Smooth muscle cell (in vitro differentiated cells): Measurements from ENCODE around the gene FBXL2. TPM values are rescaled to one million over a fixed set of nuclear protein-coding genes. Genes with fewer than 3 reads are reported as not detected.
"Not testable (repeated sequence)": the region's sequence is repeated elsewhere in the genome, so short reads cannot be mapped to it uniquely, and the experiment has no call there.

Experiments
- DNase-seq: peaks from one replicate; lab custom pipeline; 2025; ENCODE audit not compliant: unreplicated experiment; lab: John Stamatoyannopoulos, UW
- H2AFZ ChIP-seq: fragments of 200-600 bp; sonication (generic); 2 replicates; pipeline ENCODE4 v1.6.0; 2016; ENCODE audit warnings: antibody characterized with exemption, low read depth, mild to moderate bottlenecking
- H3F3A ChIP-seq: fragments of 200-600 bp; sonication (generic); 2 replicates; pipeline ENCODE4 v1.6.0; 2017; ENCODE audit warnings: antibody characterized with exemption, low read depth
- H3K27ac ChIP-seq: fragments of 200-600 bp; sonication (generic); 2 replicates; pipeline ENCODE4 v1.5.1; 2016; ENCODE audit warnings: low read depth, mild to moderate bottlenecking
- H3K27me3 ChIP-seq: fragments of 200-600 bp; sonication (generic); 2 replicates; pipeline ENCODE4 v1.6.1; 2016; ENCODE audit warnings: low read depth, mild to moderate bottlenecking
- H3K36me3 ChIP-seq: fragments of 200-600 bp; sonication (generic); 2 replicates; pipeline ENCODE4 v1.5.1; 2016; ENCODE audit warnings: low read depth
- H3K4me1 ChIP-seq: fragments of 200-600 bp; sonication (generic); 2 replicates; pipeline ENCODE4 v1.5.1; 2016; ENCODE audit warnings: low read depth
- H3K4me2 ChIP-seq: fragments of 200-600 bp; sonication (generic); 2 replicates; pipeline ENCODE4 v1.6.0; 2016; ENCODE audit warnings: mild to moderate bottlenecking
- H3K4me3 ChIP-seq: fragments of 200-600 bp; sonication (generic); 2 replicates; pipeline ENCODE4 v1.5.1; 2016; ENCODE audit warnings: mild to moderate bottlenecking
- H3K79me2 ChIP-seq: fragments of 200-600 bp; sonication (generic); 2 replicates; pipeline ENCODE4 v1.6.0; 2016; ENCODE audit warnings: low read depth, mild to moderate bottlenecking
- H3K9ac ChIP-seq: fragments of 200-600 bp; sonication (generic); 2 replicates; pipeline ENCODE4 v1.6.0; 2016; ENCODE audit warnings: low read depth
- H3K9me3 ChIP-seq: fragments of 200-600 bp; sonication (generic); replicated peaks from 2 replicates; pipeline ENCODE4 v1.5.1; 2016; ENCODE audit warnings: low read depth
- H4K20me1 ChIP-seq: fragments of 200-600 bp; sonication (generic); 2 replicates; pipeline ENCODE4 v1.6.0; 2016; ENCODE audit warnings: low read depth
- WGBS: methylation state at CpG from one replicate; pipeline ENCODE4 v1.1.7; 2016; ENCODE audit warnings: low lambda C conversion rate; 5-methylcytosine and 5-hydroxymethylcytosine counted together
- polyA plus RNA-seq: library from polyadenylated mRNA; unstranded; fragments of >200 nt; fragmentation: Nextera tagmentation; extraction: Ambion mirVana; gene quantifications from 2 replicates; pipeline ENCODE4 v1.2.1, GENCODE V29; 2016
- total RNA-seq: library from RNA; depleted of rRNA; stranded (reverse); fragments of >200 nt; gene quantifications from 2 replicates; pipeline ENCODE4 v1.2.3, GENCODE V29; 2014
- TF ChIP-seq, protein P1 (sequence below): fragments of 200-600 bp; sonication (generic); IDR thresholded peaks from 2 replicates; pipeline ENCODE4 v1.5.1; 2017; ENCODE audit warnings: borderline replicate concordance, mild to moderate bottlenecking, antibody characterized with exemption; ENCODE audit not compliant: insufficient read depth, poor library complexity, severe bottlenecking

The FBXL2 gene
- total and polyA plus RNA-seq, 2 experiments from 2014 or later: 8.9 to 10.7 TPM

- no peak overlapping the region for H3K4me2 ChIP-seq
- no peaks in the 10 kb centered on the region for H3K4me1 ChIP-seq
- no peak overlapping the region for H3K4me3 ChIP-seq
- peaks cover 4% of the 10 kb centered on the region for H3K36me3 ChIP-seq
- no peaks in the 10 kb centered on the region for H3K27me3 ChIP-seq
- H4K20me1 ChIP-seq: no peaks in the 10 kb centered on the region
- no peak for DNase-seq
- 99% methylated on average over 2 of the region's 2 CpGs for WGBS
- peaks cover 16% of the 10 kb centered on the region for H3K9me3 ChIP-seq
- H3K79me2 ChIP-seq: no peaks in the 10 kb centered on the region
- no peak overlapping the region for H2AFZ ChIP-seq
- TF ChIP-seq, protein P1, sequence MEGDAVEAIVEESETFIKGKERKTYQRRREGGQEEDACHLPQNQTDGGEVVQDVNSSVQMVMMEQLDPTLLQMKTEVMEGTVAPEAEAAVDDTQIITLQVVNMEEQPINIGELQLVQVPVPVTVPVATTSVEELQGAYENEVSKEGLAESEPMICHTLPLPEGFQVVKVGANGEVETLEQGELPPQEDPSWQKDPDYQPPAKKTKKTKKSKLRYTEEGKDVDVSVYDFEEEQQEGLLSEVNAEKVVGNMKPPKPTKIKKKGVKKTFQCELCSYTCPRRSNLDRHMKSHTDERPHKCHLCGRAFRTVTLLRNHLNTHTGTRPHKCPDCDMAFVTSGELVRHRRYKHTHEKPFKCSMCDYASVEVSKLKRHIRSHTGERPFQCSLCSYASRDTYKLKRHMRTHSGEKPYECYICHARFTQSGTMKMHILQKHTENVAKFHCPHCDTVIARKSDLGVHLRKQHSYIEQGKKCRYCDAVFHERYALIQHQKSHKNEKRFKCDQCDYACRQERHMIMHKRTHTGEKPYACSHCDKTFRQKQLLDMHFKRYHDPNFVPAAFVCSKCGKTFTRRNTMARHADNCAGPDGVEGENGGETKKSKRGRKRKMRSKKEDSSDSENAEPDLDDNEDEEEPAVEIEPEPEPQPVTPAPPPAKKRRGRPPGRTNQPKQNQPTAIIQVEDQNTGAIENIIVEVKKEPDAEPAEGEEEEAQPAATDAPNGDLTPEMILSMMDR: no peak
- no peak overlapping the region for H3K27ac ChIP-seq
- H3K9ac ChIP-seq: no peak overlapping the region
- H3F3A ChIP-seq: no peaks in the 10 kb centered on the region
These were observed 54.2 kb downstream of the FBXL2 start for GRCh38 chr3:33331414-33331813.

DNA sequence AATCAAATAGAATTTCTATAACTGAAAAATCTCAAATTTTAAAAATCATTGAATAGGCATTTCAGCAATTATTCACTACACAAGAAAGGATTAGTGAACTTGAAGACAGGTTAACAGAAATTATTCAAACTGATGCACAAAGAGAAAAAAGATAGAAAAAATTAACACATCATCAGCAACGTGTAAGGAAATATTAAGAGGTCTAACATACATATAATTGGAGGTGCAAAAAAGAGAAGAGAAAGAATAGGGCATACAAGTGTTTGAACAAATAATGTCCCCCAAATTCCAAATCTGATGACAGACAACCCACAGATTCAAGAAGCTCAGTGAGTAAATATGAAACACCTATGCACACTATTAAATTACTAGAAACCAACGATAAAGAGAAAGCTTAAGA is 57.1 kb downstream of the FBXL2 start:
- WGBS: 96% methylated on average over 2 of the region's 2 CpGs
- no peak for DNase-seq

GRCh38 chr3:33338936-33339465 is 61.8 kb downstream of the FBXL2 start:
- H3F3A ChIP-seq, H4K20me1 ChIP-seq, H3K4me3 ChIP-seq, H2AFZ ChIP-seq, H3K4me1 ChIP-seq, H3K36me3 ChIP-seq, H3K27me3 ChIP-seq, H3K9ac ChIP-seq, H3K79me2 ChIP-seq, H3K9me3 ChIP-seq, H3K4me2 ChIP-seq, DNase-seq, H3K27ac ChIP-seq: not testable (repeated sequence)

More for the DNA sequence above, 57.1 kb downstream of the FBXL2 start:
- Histone ChIP-seq H3K36me3 (peaks cover 4% of the 10 kb centered on the region), H3K4me1 (no peaks in the 10 kb centered on the region), H4K20me1 (no peaks in the 10 kb centered on the region), H3K27me3 (no peaks in the 10 kb centered on the region), H3F3A (no peaks in the 10 kb centered on the region), H3K27ac (no peak overlapping the region), H3K9me3 (peaks cover 16% of the 10 kb centered on the region), H3K4me2 (no peak overlapping the region), H3K79me2 (no peaks in the 10 kb centered on the region), H3K9ac (no peak overlapping the region), H3K4me3 (no peak overlapping the region), H2AFZ (no peak overlapping the region)
- TF ChIP-seq, protein P1: no peak

DNA sequence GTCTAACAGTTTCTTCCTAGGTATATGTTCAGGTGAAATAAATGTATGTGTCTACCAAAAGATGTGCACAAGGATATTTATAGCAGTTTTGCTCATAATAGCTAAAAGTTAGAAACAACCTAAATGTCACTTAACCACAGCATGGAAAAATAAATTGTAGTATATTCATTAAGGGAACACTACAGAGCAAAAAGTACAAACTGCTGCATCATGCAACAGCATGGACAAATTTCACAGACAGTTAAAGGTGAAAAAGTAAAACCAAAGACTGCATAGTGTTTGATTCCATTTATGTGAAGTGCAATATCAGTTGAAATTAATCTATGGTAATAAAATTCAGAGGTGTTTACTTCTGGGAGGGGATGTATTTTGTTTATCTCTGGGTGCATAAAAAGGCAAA is 62.5 kb downstream of the FBXL2 start:
- DNase-seq: no peak
- no peak overlapping the region for H3K9ac ChIP-seq
- no peaks in the 10 kb centered on the region for H3K36me3 ChIP-seq
- TF ChIP-seq, protein P1: no peak
- H4K20me1 ChIP-seq: no peaks in the 10 kb centered on the region
- H3F3A ChIP-seq: no peaks in the 10 kb centered on the region
- H2AFZ ChIP-seq: no peak overlapping the region
- no peak overlapping the region for H3K4me2 ChIP-seq
- H3K27me3 ChIP-seq: no peaks in the 10 kb centered on the region
- no peaks in the 10 kb centered on the region for H3K4me1 ChIP-seq
- no peak overlapping the region for H3K27ac ChIP-seq
- H3K79me2 ChIP-seq: no peaks in the 10 kb centered on the region
- H3K4me3 ChIP-seq: no peak overlapping the region
- peaks cover under 1% of the 10 kb centered on the region for H3K9me3 ChIP-seq
